SK-MEL-5 (cell line): ENCODE results near the gene CABP7. TPM values are rescaled to one million over a fixed set of nuclear protein-coding genes. Genes with fewer than 3 reads are reported as not detected.

Experiments used
- DNase-seq: peaks from one replicate; pipeline ENCODE4 v3.0.0-alpha.2; 2016; ENCODE audit warnings: low read depth, low spot score
- in situ Hi-C: cut with HindIII; loops from 2 replicates; pipeline ENCODE4 v1.10.0; 2016; ENCODE audit warnings: low sequenced_read_pairs, high pct_unique_total_duplicates, low pct_unique_long_range_greater_than_20kb
- polyA plus RNA-seq, 2 experiments: library from polyadenylated mRNA; depleted of rRNA; stranded (reverse); fragments of >200 nt; gene quantifications; 2 replicates each; pipeline ENCODE4 v1.2.3, GENCODE V29; 2015
- total RNA-seq: library from RNA; depleted of rRNA; stranded (reverse); fragments of >200 nt; shearing (Covaris generic); gene quantifications from 2 replicates; pipeline ENCODE4 v1.2.3, GENCODE V29; 2014; rRNA removed

Gene CABP7
- 0.13 TPM in 1 of 2 replicates, not detected in the other for total RNA-seq
- not detected in 2 replicates for polyA plus RNA-seq (2015; cell fraction: cytosol; rRNA removed)
- not detected in 2 replicates for polyA plus RNA-seq (2015; cell fraction: nucleus; rRNA removed)

GRCh38 chr22:29719899-29720645, at the start of gene CABP7:
TSS of gene CABP7 (plus strand) at chr22:29720003. CDS start at chr22:29720425, 422 bp downstream.
- no peak for DNase-seq
- in situ Hi-C loops, result no loop called here

- no peak for DNase-seq
- in situ Hi-C loops, result no loop called here
Measured at GRCh38 chr22:29670626-29671025, 49.2 kb upstream of the CABP7 start.

- no peak for DNase-seq
- in situ Hi-C loops, result no loop called here
Measured at GRCh38 chr22:29673361-29674066, 46.3 kb upstream of the CABP7 start.

- DNase-seq, result no peak
- in situ Hi-C loops, result no loop called here
Measured at GRCh38 chr22:29674121-29674520, 45.7 kb upstream of the CABP7 start.

GRCh38 chr22:29679316-29679715, 40.5 kb upstream of the CABP7 start:
- no peak for DNase-seq
- in situ Hi-C loops, result no loop called here

- in situ Hi-C loops, result no loop called here
- DNase-seq, result no peak
Measured at GRCh38 chr22:29683536-29683935, 36.3 kb upstream of the CABP7 start.

- DNase-seq, result no peak
- in situ Hi-C loops, result no loop called here
Measured at GRCh38 chr22:29684244-29684643, 35.6 kb upstream of the CABP7 start.

GRCh38 chr22:29689206-29689879, 30.5 kb upstream of the CABP7 start:
- in situ Hi-C loops, result no loop called here
- no peak for DNase-seq

GRCh38 chr22:29689880-29690213, 30.0 kb upstream of the CABP7 start:
- in situ Hi-C loops, result no loop called here
- peak; percentile 59 for DNase-seq

GRCh38 chr22:29690476-29690875, 29.3 kb upstream of the CABP7 start:
- DNase-seq, result no peak
- in situ Hi-C loops, result no loop called here

- in situ Hi-C loops, result no loop called here
Measured at GRCh38 chr22:29691636-29692326, 28.0 kb upstream of the CABP7 start.

GRCh38 chr22:29692327-29692640, 27.5 kb upstream of the CABP7 start:
- DNase-seq, result no peak
- in situ Hi-C loops, result no loop called here

More at GRCh38 chr22:29691636-29692326, 28.0 kb upstream of the CABP7 start:
- no peak for DNase-seq

GRCh38 chr22:29693161-29693560, 26.6 kb upstream of the CABP7 start:
- no peak for DNase-seq
- in situ Hi-C loops, result no loop called here

GRCh38 chr22:29693671-29694070, 26.1 kb upstream of the CABP7 start:
- in situ Hi-C loops, result no loop called here

GRCh38 chr22:29695129-29695926, 24.5 kb upstream of the CABP7 start:
- no peak for DNase-seq
- in situ Hi-C loops, result no loop called here

More at GRCh38 chr22:29693671-29694070, 26.1 kb upstream of the CABP7 start:
- DNase-seq, result no peak

GRCh38 chr22:29697853-29698598, 21.8 kb upstream of the CABP7 start:
- in situ Hi-C loops, result no loop called here
- DNase-seq, result no peak
